HG03095 (cell line): ENCODE data around the gene SLC25A44.

ENCODE experiments used
- ATAC-seq: cut with Tn5 transposase; IDR thresholded peaks from one replicate; pipeline ENCODE4 v1.9.1; 2021; ENCODE audit warnings: moderate library complexity; ENCODE audit not compliant: unreplicated experiment

Gene SLC25A44

GRCh38 chr1:156233426-156234127, 39.7 kb downstream of the SLC25A44 start:
- ATAC-seq, result no peak

- ATAC-seq, result no peak
Observed at GRCh38 chr1:156236164-156236563, 42.3 kb downstream of the SLC25A44 start.

- ATAC-seq, result no peak
Observed at GRCh38 chr1:156238248-156238647, 44.3 kb downstream of the SLC25A44 start.

GRCh38 chr1:156241311-156241811, 47.5 kb downstream of the SLC25A44 start:
- no peak for ATAC-seq

- no peak for ATAC-seq
Observed at GRCh38 chr1:156241926-156242325, 48.0 kb downstream of the SLC25A44 start, which contains the start of gene BGLAP. Gene BGLAP (plus strand): TSS chr1:156242184. CDS start chr1:156242232, 48 bp downstream.

GRCh38 chr1:156242738-156243137, 48.8 kb downstream of the SLC25A44 start:
- no peak for ATAC-seq

- ATAC-seq, result no peak
Observed at GRCh38 chr1:156244126-156244525, 50.2 kb downstream of the SLC25A44 start.

GRCh38 chr1:156244712-156245111, 50.8 kb downstream of the SLC25A44 start:
- ATAC-seq, result no peak

- ATAC-seq, result no peak
Observed at GRCh38 chr1:156245451-156246232, 51.7 kb downstream of the SLC25A44 start.

- no peak for ATAC-seq
Observed at GRCh38 chr1:156246241-156246780, 52.4 kb downstream of the SLC25A44 start.

- no peak for ATAC-seq
Observed at GRCh38 chr1:156246781-156247459, 53.0 kb downstream of the SLC25A44 start.

- ATAC-seq, result no peak
Observed at GRCh38 chr1:156247460-156248322, 53.8 kb downstream of the SLC25A44 start, which contains the start of gene PAQR6. Gene PAQR6 (minus strand): TSS chr1:156248056. CDS start chr1:156246731, 1,325 bp downstream.

- ATAC-seq, result no peak
Observed at GRCh38 chr1:156248323-156248683, 54.4 kb downstream of the SLC25A44 start.

GRCh38 chr1:156249593-156249992, 55.7 kb downstream of the SLC25A44 start:
- ATAC-seq, result no peak

GRCh38 chr1:156251527-156251926, 57.6 kb downstream of the SLC25A44 start:
- ATAC-seq, result no peak

- no peak for ATAC-seq
Observed at GRCh38 chr1:156253634-156254033, 59.7 kb downstream of the SLC25A44 start.

- no peak for ATAC-seq
Observed at GRCh38 chr1:156257711-156258110, 63.8 kb downstream of the SLC25A44 start.

- no peak for ATAC-seq
Observed at GRCh38 chr1:156258859-156259258, 65.0 kb downstream of the SLC25A44 start.

GRCh38 chr1:156259805-156260204, 65.9 kb downstream of the SLC25A44 start:
- no peak for ATAC-seq

GRCh38 chr1:156260896-156261295, 67.0 kb downstream of the SLC25A44 start:
- no peak for ATAC-seq
